DND-41 (cell line): ENCODE measurements around the gene KAZN.

Source experiments
- ATAC-seq: fragments of 200-7000 bp; cut with Tn5 transposase; 3 replicates; pipeline ENCODE4 v1.9.1; 2021; ENCODE audit warnings: low read depth; ENCODE audit not compliant: insufficient read depth
- DNase-seq: peaks from one replicate; pipeline ENCODE4 v3.0.0-alpha.2; 2020
- H2AFZ ChIP-seq: 2 replicates; pipeline ENCODE4 v1.6.0; 2012; ENCODE audit warnings: low read depth, low read length
- H3K27ac ChIP-seq: 2 replicates; pipeline ENCODE4 v1.5.1; 2012; ENCODE audit warnings: low read length, inconsistent platforms
- H3K27me3 ChIP-seq: fragments of 200-600 bp; sonication (generic); 2 replicates; pipeline ENCODE4 v1.6.0; 2012; ENCODE audit warnings: low read length, mild to moderate bottlenecking, inconsistent platforms; ENCODE audit not compliant: insufficient read depth, poor library complexity
- H3K36me3 ChIP-seq: 2 replicates; pipeline ENCODE4 v1.5.1; 2012; ENCODE audit warnings: low read length, inconsistent platforms; ENCODE audit not compliant: insufficient read depth
- H3K4me1 ChIP-seq: 2 replicates; pipeline ENCODE4 v1.5.1; 2012; ENCODE audit warnings: mild to moderate bottlenecking, low read length; ENCODE audit not compliant: insufficient read depth
- H3K4me2 ChIP-seq: 2 replicates; pipeline ENCODE4 v1.6.0; 2012; ENCODE audit warnings: mild to moderate bottlenecking, moderate library complexity, low read length, inconsistent platforms; ENCODE audit not compliant: insufficient read depth
- H3K4me3 ChIP-seq, 2 experiments: fragments of 200-600 bp in 1 of 2; shearing (Covaris generic) in 1 of 2; 2 replicates each; pipeline ENCODE4 v1.5.1; 2012 to 2016; ENCODE audit warnings: inconsistent platforms in 2 of 2, low read length in 2 of 2, mild to moderate bottlenecking in 2 of 2, low read depth in 1 of 2, moderate library complexity in 1 of 2
- H3K79me2 ChIP-seq: 2 replicates; pipeline ENCODE4 v1.6.0; 2012; ENCODE audit warnings: low read length, inconsistent platforms; ENCODE audit not compliant: insufficient read depth
- H3K9ac ChIP-seq: 2 replicates; pipeline ENCODE4 v1.6.0; 2012; ENCODE audit warnings: low read depth, mild to moderate bottlenecking, inconsistent platforms, low read length, moderate library complexity
- H3K9me3 ChIP-seq: 2 replicates; pipeline ENCODE4 v1.5.1; 2012; ENCODE audit warnings: low read length, moderate library complexity, mild to moderate bottlenecking, inconsistent platforms; ENCODE audit not compliant: insufficient read depth, severe bottlenecking
- H4K20me1 ChIP-seq: 2 replicates; pipeline ENCODE4 v1.6.0; 2012; ENCODE audit warnings: low read length; ENCODE audit not compliant: insufficient read depth
- EZH2 ChIP-seq: IDR thresholded peaks from 3 replicates; pipeline ENCODE4 v1.6.1; 2012; ENCODE audit warnings: borderline replicate concordance, low read depth, mild to moderate bottlenecking, moderate library complexity, low read length, inconsistent platforms; ENCODE audit not compliant: severe bottlenecking
- TF ChIP-seq, protein P1 (sequence below): IDR thresholded peaks from 2 replicates; pipeline ENCODE4 v1.5.1; 2012; ENCODE audit warnings: borderline replicate concordance, low read length, moderate library complexity, mild to moderate bottlenecking; ENCODE audit not compliant: poor library complexity, severe bottlenecking; ENCODE audit errors: extremely low read depth

The KAZN gene

GRCh38 chr1:14580986-14581385 is 17.5 kb upstream of the KAZN start:
- Histone ChIP-seq H3K4me2 (no peak overlapping the region), H3K79me2 (no peaks in the 10 kb centered on the region), H2AFZ (no peak overlapping the region), H3K36me3 (no peaks in the 10 kb centered on the region), H3K9ac (no peak overlapping the region), H4K20me1 (no peaks in the 10 kb centered on the region), H3K9me3 (no peaks in the 10 kb centered on the region), H3K27ac (no peak overlapping the region), H3K4me3 (no peak overlapping the region), H3K27me3 (no peaks in the 10 kb centered on the region), H3K4me1 (no peaks in the 10 kb centered on the region)
- ATAC-seq: no peak
- no peak for DNase-seq
- no peak for TF ChIP-seq EZH2
- TF ChIP-seq, protein P1, sequence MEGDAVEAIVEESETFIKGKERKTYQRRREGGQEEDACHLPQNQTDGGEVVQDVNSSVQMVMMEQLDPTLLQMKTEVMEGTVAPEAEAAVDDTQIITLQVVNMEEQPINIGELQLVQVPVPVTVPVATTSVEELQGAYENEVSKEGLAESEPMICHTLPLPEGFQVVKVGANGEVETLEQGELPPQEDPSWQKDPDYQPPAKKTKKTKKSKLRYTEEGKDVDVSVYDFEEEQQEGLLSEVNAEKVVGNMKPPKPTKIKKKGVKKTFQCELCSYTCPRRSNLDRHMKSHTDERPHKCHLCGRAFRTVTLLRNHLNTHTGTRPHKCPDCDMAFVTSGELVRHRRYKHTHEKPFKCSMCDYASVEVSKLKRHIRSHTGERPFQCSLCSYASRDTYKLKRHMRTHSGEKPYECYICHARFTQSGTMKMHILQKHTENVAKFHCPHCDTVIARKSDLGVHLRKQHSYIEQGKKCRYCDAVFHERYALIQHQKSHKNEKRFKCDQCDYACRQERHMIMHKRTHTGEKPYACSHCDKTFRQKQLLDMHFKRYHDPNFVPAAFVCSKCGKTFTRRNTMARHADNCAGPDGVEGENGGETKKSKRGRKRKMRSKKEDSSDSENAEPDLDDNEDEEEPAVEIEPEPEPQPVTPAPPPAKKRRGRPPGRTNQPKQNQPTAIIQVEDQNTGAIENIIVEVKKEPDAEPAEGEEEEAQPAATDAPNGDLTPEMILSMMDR: no peak

GRCh38 chr1:14583788-14584187 is 14.7 kb upstream of the KAZN start:
- Histone ChIP-seq H3K9me3 (no peaks in the 10 kb centered on the region), H3K79me2 (no peaks in the 10 kb centered on the region), H3K4me2 (no peak overlapping the region), H2AFZ (no peak overlapping the region), H3K27me3 (no peaks in the 10 kb centered on the region), H3K4me1 (no peaks in the 10 kb centered on the region), H3K36me3 (no peaks in the 10 kb centered on the region), H3K4me3 (no peak overlapping the region), H3K27ac (no peak overlapping the region), H3K9ac (no peak overlapping the region), H4K20me1 (no peaks in the 10 kb centered on the region)
- no peak for DNase-seq
- no peak for ATAC-seq
- TF ChIP-seq, protein P1: no peak
- TF ChIP-seq EZH2: no peak

- Histone ChIP-seq H3K9me3 (no peaks in the 10 kb centered on the region), H3K27ac (no peak overlapping the region), H4K20me1 (no peaks in the 10 kb centered on the region), H3K4me3 (no peak overlapping the region), H3K36me3 (no peaks in the 10 kb centered on the region), H3K79me2 (no peaks in the 10 kb centered on the region), H2AFZ (no peak overlapping the region), H3K4me1 (no peaks in the 10 kb centered on the region), H3K9ac (no peak overlapping the region), H3K27me3 (no peaks in the 10 kb centered on the region), H3K4me2 (no peak overlapping the region)
- no peak for DNase-seq
- peak; percentile 12; the same call in 1 of the 3 replicates for ATAC-seq
- no peak for TF ChIP-seq EZH2
- TF ChIP-seq, protein P1: no peak
Observed at GRCh38 chr1:14585728-14586127, 12.8 kb upstream of the KAZN start.
